Right lobe of liver (tissue), 6 donors: ENCODE measurements around the gene ZNFX1. TPM values are rescaled to one million over a fixed set of nuclear protein-coding genes. Genes with fewer than 3 reads are reported as not detected.
A peak's percentile ranks its signal among the peaks of the same experiment; 100 is the strongest.
"Not testable (repeated sequence)": the region's sequence is repeated elsewhere in the genome, so short reads cannot be mapped to it uniquely, and the experiment has no call there.

Experiments used
- ATAC-seq, 4 donors: fragments of 200-7000 bp; cut with Tn5 transposase; one replicate each; pipeline ENCODE4 v1.9.1; 2020; ENCODE audit warnings: mild to moderate bottlenecking in 4 of 4, moderate library complexity in 4 of 4
- DNase-seq, 3 donors: peaks; one replicate each; pipeline ENCODE4 v3.0.0-alpha.2; 2020
- H3K27ac ChIP-seq, 3 donors: fragments of 200-600 bp; one replicate each; pipeline ENCODE4 v1.8.0; 2022
- H3K27me3 ChIP-seq, 2 donors: fragments of 200-600 bp; one replicate each; pipeline ENCODE4 v1.8.0; 2022
- H3K36me3 ChIP-seq, 4 donors: fragments of 200-600 bp; sonication (generic) in 1 of 4; one replicate each; pipeline versions ENCODE4 v1.5.1 to v1.8.0; 2017 to 2022; ENCODE audit warnings: control low read depth in 1 of 4
- H3K4me1 ChIP-seq, 4 donors: fragments of 200-600 bp; sonication (generic) in 1 of 4; one replicate each; pipeline versions ENCODE4 v1.5.1 to v1.8.0; 2017 to 2022; ENCODE audit warnings: control low read depth in 1 of 4
- H3K4me3 ChIP-seq, 3 donors: fragments of 200-600 bp; one replicate each; pipeline ENCODE4 v1.8.0; 2022
- H3K9me3 ChIP-seq, 4 donors: fragments of 200-600 bp; sonication (generic) in 1 of 4; one replicate each; pipeline versions ENCODE4 v1.5.1 to v1.8.0; 2017 to 2022; ENCODE audit warnings: control low read depth in 1 of 4
- CTCF ChIP-seq, 4 donors: fragments of 200-600 bp in 3 of 4; fragments of 450-650 bp in 1 of 4; IDR thresholded peaks; one replicate each; pipeline versions ENCODE4 v1.5.1 to v1.8.0; 2016 to 2022; ENCODE audit warnings: antibody characterized with exemption in 4 of 4, mild to moderate bottlenecking in 2 of 4
- POLR2A ChIP-seq: fragments of 450-650 bp; IDR thresholded peaks from one replicate; pipeline ENCODE4 v1.6.1; 2017; ENCODE audit warnings: antibody characterized with exemption, mild to moderate bottlenecking
- WGBS: methylation state at CpG from one replicate; pipeline ENCODE4 v1.1.6; 2018; ENCODE audit warnings: low coverage, low lambda C conversion rate; ENCODE audit not compliant: insufficient coverage; ENCODE audit errors: missing lambda C conversion rate; 5-methylcytosine and 5-hydroxymethylcytosine counted together
- intact Hi-C, 2 donors: fragments of 100-400 bp; cut with DNase I; formaldehyde crosslinking; loops; one replicate each; pipeline versions ENCODE4 v1.11.2 to v1.14.1; 2022
- small RNA-seq, 2 experiments: library from RNA; depleted of rRNA; stranded (forward); fragments of <200 nt; gene quantifications; one replicate each; pipeline ENCODE3, GENCODE V24; 2016
- total RNA-seq, 6 experiments: library from RNA; depleted of rRNA in 2 of 6; stranded (reverse); fragments of >200 nt in 2 of 6; fragmentation: NEBNext Ultra II Directional in 3 of 6; extraction: Animal tissue kit (Norgen Biotek cat#: 25700) in 3 of 6; gene quantifications; one replicate each; pipeline versions ENCODE4 v1.1.0 to v1.2.4, GENCODE V29; 2016 to 2023
- donor health status: DM: no; HTN: yes; CAD: no.
- donor health status: DM: no; HTN: no; CAD: no.
- donor health status: DM: no; HTN: no; CAD: no.
- donor health status: DM: no; HTN: yes; CAD: no.
- donor health status: DM: no; HTN: yes; CAD: no.

ZNFX1 gene
- total RNA-seq, 6 experiments from 2014 or later, result 9.3 to 17.5 (median 13.9) TPM

DNA sequence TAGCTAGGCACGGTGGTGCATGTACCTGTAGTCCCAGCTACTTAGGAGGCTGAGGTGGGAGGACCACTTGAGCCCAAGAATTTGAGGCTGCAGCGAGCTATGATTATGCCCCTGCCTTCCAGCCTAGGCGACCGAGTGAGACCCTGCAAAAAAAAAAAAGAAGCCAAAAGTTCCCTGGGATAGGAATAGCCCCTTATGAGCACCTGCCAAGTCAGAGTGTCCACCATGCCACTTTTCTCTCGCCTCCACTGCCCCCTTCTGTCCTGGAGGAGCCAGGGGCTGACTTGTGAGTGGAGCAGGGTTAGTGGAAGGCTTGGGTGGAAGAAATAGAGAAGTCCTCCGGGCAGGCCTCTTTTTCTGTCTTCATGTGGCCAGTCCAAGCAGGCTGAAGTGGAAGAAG lies 70.8 kb downstream of the ZNFX1 start:
- no peaks in the 10 kb centered on the region for H3K4me1 ChIP-seq
- no peaks in the 10 kb centered on the region for H3K36me3 ChIP-seq
- 92% methylated on average over 5 of the region's 6 CpGs for WGBS
- no peak overlapping the region for H3K27ac ChIP-seq
- DNase-seq (no peak), ATAC-seq (peak in 1 of 4 donors; percentile 19)
- no peaks in the 10 kb centered on the region for H3K9me3 ChIP-seq
- TF ChIP-seq CTCF (IDR thresholded peaks at IDR 0.05), result no peak
- no peak for TF ChIP-seq POLR2A
- intact Hi-C loops, result no loop called here
- H3K27me3 ChIP-seq, result no peaks in the 10 kb centered on the region
- no peak overlapping the region for H3K4me3 ChIP-seq

- Histone ChIP-seq H3K9me3 (no peaks in the 10 kb centered on the region), H3K4me1 (no peaks in the 10 kb centered on the region), H3K4me3 (no peak overlapping the region), H3K36me3 (no peaks in the 10 kb centered on the region), H3K27ac (no peak overlapping the region), H3K27me3 (no peaks in the 10 kb centered on the region)
- ATAC-seq, result no peak
- intact Hi-C loops, result no loop called here
- 70% methylated on average over 9 of the region's 9 CpGs for WGBS
- no peak for TF ChIP-seq POLR2A
- DNase-seq, result no peak
Measured at GRCh38 chr20:49203746-49204145, 74.1 kb downstream of the ZNFX1 start.

- Histone ChIP-seq H3K4me3 (no peak overlapping the region), H3K4me1 (no peaks in the 10 kb centered on the region), H3K36me3 (no peaks in the 10 kb centered on the region), H3K9me3 (no peaks in the 10 kb centered on the region), H3K27me3 (no peaks in the 10 kb centered on the region), H3K27ac (no peak overlapping the region)
- TF ChIP-seq POLR2A, result no peak
- no peak for TF ChIP-seq CTCF (IDR thresholded peaks at IDR 0.05)
- WGBS, result 87% methylated on average over 6 of the region's 7 CpGs
- intact Hi-C loops, result no loop called here
- ATAC-seq, result no peak
- no peak for DNase-seq
Measured at GRCh38 chr20:49203011-49203410, 74.8 kb downstream of the ZNFX1 start.

GRCh38 chr20:49199729-49200293 lies 78.0 kb downstream of the ZNFX1 start:
- DNase-seq, result no peak
- H3K4me3 ChIP-seq, result no peak overlapping the region
- no peak for ATAC-seq

GRCh38 chr20:49192944-49193518 lies 84.8 kb downstream of the ZNFX1 start:
- H3K4me3 ChIP-seq, DNase-seq, H3K36me3 ChIP-seq, ATAC-seq, H3K27me3 ChIP-seq, intact Hi-C loops, H3K9me3 ChIP-seq, H3K4me1 ChIP-seq, H3K27ac ChIP-seq: not testable (repeated sequence)
- WGBS, result 70% methylated on average over 5 of the region's 11 CpGs

More at GRCh38 chr20:49199729-49200293, 78.0 kb downstream of the ZNFX1 start:
- no peak for TF ChIP-seq POLR2A
- no peak for TF ChIP-seq CTCF (IDR thresholded peaks at IDR 0.05)
- intact Hi-C loops, result no loop called here
- Histone ChIP-seq H3K27me3 (no peaks in the 10 kb centered on the region), H3K36me3 (no peaks in the 10 kb centered on the region), H3K27ac (no peak overlapping the region), H3K4me1 (no peaks in the 10 kb centered on the region), H3K9me3 (no peaks in the 10 kb centered on the region)
- 100% methylated on average over 2 of the region's 4 CpGs for WGBS

Small RNA genes within 50 kb of the gene (small RNA-seq; reads per million reads assigned to genes)
- gene SNORD12B, result 7,840 to 10,087 reads per million in 2 experiments
- gene SNORD12C, result 1,732 to 2,200 reads per million in 2 experiments

Other genes with a start within 250 kb of the ZNFX1 start
- gene CSE1L, start 231.7 kb downstream of the ZNFX1 start, total RNA-seq, result 10 to 100 TPM; 19.4 to 35.8 (median 21.6) TPM
- gene STAU1, start 89.7 kb downstream of the ZNFX1 start, total RNA-seq, result 10 to 100 TPM; 53.7 to 96.6 (median 70.4) TPM
- 10 to 100 TPM in 5 of 6 experiments, 1 to 10 TPM in 1; 7.6 to 15.7 (median 11.6) TPM for gene DDX27, start 58.6 kb downstream of the ZNFX1 start, total RNA-seq
- 1 to 10 TPM; 1.5 to 8.2 (median 3.8) TPM for gene KCNB1, start 204.6 kb upstream of the ZNFX1 start, total RNA-seq